ENCODE data around the gene AK8.

AK8 gene

GRCh38 chr9:132740526-132741309 is 137.4 kb downstream of the AK8 start:
- no peak for DNase-seq (ENCODE audit: extremely low spot score)
- no peak for TF ChIP-seq CTBP1 (IDR thresholded peaks at IDR 0.05; ENCODE audit: borderline replicate concordance)
- no peak for TF ChIP-seq PKNOX1 (IDR thresholded peaks at IDR 0.05)
- TF ChIP-seq L3MBTL2 (conservative IDR thresholded peaks at IDR 0.05) = no peak
- no peak for TF ChIP-seq ARNT (IDR thresholded peaks at IDR 0.05)
- TF ChIP-seq BHLHE40 (IDR thresholded peaks at IDR 0.05; ENCODE audit: borderline replicate concordance) = no peak
- CTCF ChIA-PET = no interaction called here
- POLR2A ChIA-PET = no interaction called here

GRCh38 chr9:132739710-132740310 is 138.3 kb downstream of the AK8 start:
- DNase-seq (ENCODE audit: extremely low spot score) = no peak
- ChIA-PET POLR2A (no interaction called here), CTCF (no interaction called here)
- TF ChIP-seq FOXM1 (IDR thresholded peaks at IDR 0.05; ENCODE audit: borderline replicate concordance) (no peak), SP1 (IDR thresholded peaks at IDR 0.05) (no peak), SUZ12 (IDR thresholded peaks at IDR 0.05) (no peak), TARDBP (IDR thresholded peaks at IDR 0.05) (no peak), L3MBTL2 (conservative IDR thresholded peaks at IDR 0.05) (no peak), FOXK2 (IDR thresholded peaks at IDR 0.05) (no peak), HDGF (IDR thresholded peaks at IDR 0.05; ENCODE audit: borderline replicate concordance) (no peak), CTBP1 (IDR thresholded peaks at IDR 0.05; ENCODE audit: borderline replicate concordance) (no peak), ARNT (IDR thresholded peaks at IDR 0.05) (no peak), BHLHE40 (IDR thresholded peaks at IDR 0.05; ENCODE audit: borderline replicate concordance) (no peak), ELF4 (IDR thresholded peaks at IDR 0.05) (no peak), FOXA1 (IDR thresholded peaks at IDR 0.05) (no peak), ZNF384 (IDR thresholded peaks at IDR 0.05) (no peak), LEF1 (IDR thresholded peaks at IDR 0.05; ENCODE audit: borderline replicate concordance) (no peak), PKNOX1 (IDR thresholded peaks at IDR 0.05) (no peak), NFRKB (IDR thresholded peaks at IDR 0.05) (no peak)

- POLR2A ChIA-PET = no interaction called here
- no peak for DNase-seq (ENCODE audit: extremely low spot score)
- CTCF ChIA-PET = interaction anchor here (0.7 kb wide), 1 partner anchor 302 kb away, joined by 3 read pairs; no protein-coding TSS in a partner anchor
- TF ChIP-seq ZNF384 (IDR thresholded peaks at IDR 0.05) = no peak
- no peak for TF ChIP-seq FOXM1 (IDR thresholded peaks at IDR 0.05; ENCODE audit: borderline replicate concordance)
- no peak for TF ChIP-seq ELF4 (IDR thresholded peaks at IDR 0.05)
- TF ChIP-seq TARDBP (IDR thresholded peaks at IDR 0.05) = no peak
- no peak for TF ChIP-seq SUZ12 (IDR thresholded peaks at IDR 0.05)
- no peak for TF ChIP-seq ARNT (IDR thresholded peaks at IDR 0.05)
- TF ChIP-seq L3MBTL2 (conservative IDR thresholded peaks at IDR 0.05) = no peak
Measured at GRCh38 chr9:132733260-132733815, 144.7 kb downstream of the AK8 start.

- TF ChIP-seq FOXM1 (IDR thresholded peaks at IDR 0.05; ENCODE audit: borderline replicate concordance) = no peak
- TF ChIP-seq BHLHE40 (IDR thresholded peaks at IDR 0.05; ENCODE audit: borderline replicate concordance) = no peak
- TF ChIP-seq SP1 (IDR thresholded peaks at IDR 0.05) = no peak
- TF ChIP-seq PKNOX1 (IDR thresholded peaks at IDR 0.05) = no peak
- TF ChIP-seq ZNF384 (IDR thresholded peaks at IDR 0.05) = no peak
- TF ChIP-seq TARDBP (IDR thresholded peaks at IDR 0.05) = no peak
- no peak for TF ChIP-seq FOXA1 (IDR thresholded peaks at IDR 0.05)
- TF ChIP-seq HDGF (IDR thresholded peaks at IDR 0.05; ENCODE audit: borderline replicate concordance) = no peak
- no peak for TF ChIP-seq L3MBTL2 (conservative IDR thresholded peaks at IDR 0.05)
- no peak for TF ChIP-seq SUZ12 (IDR thresholded peaks at IDR 0.05)
- TF ChIP-seq ARNT (IDR thresholded peaks at IDR 0.05) = no peak
- no peak for TF ChIP-seq LEF1 (IDR thresholded peaks at IDR 0.05; ENCODE audit: borderline replicate concordance)
- no peak for TF ChIP-seq NFRKB (IDR thresholded peaks at IDR 0.05)
- no peak for TF ChIP-seq ELF4 (IDR thresholded peaks at IDR 0.05)
- TF ChIP-seq FOXK2 (IDR thresholded peaks at IDR 0.05) = no peak
- ChIA-PET POLR2A (no interaction called here), CTCF (interaction anchor here (0.7 kb wide), 1 partner anchor 301 kb away, joined by 3 read pairs; no protein-coding TSS in a partner anchor)
- no peak for DNase-seq (ENCODE audit: extremely low spot score)
Measured at GRCh38 chr9:132732326-132733259, 145.5 kb downstream of the AK8 start.

- ChIA-PET POLR2A (no interaction called here), CTCF (no interaction called here)
- no peak for DNase-seq (ENCODE audit: extremely low spot score)
- TF ChIP-seq FOXM1 (IDR thresholded peaks at IDR 0.05; ENCODE audit: borderline replicate concordance) (no peak), SUZ12 (IDR thresholded peaks at IDR 0.05) (no peak), HDGF (IDR thresholded peaks at IDR 0.05; ENCODE audit: borderline replicate concordance) (no peak), FOXA1 (IDR thresholded peaks at IDR 0.05) (no peak), PKNOX1 (IDR thresholded peaks at IDR 0.05) (no peak), L3MBTL2 (conservative IDR thresholded peaks at IDR 0.05) (no peak), SP1 (IDR thresholded peaks at IDR 0.05) (no peak), LEF1 (IDR thresholded peaks at IDR 0.05; ENCODE audit: borderline replicate concordance) (no peak), CTBP1 (IDR thresholded peaks at IDR 0.05; ENCODE audit: borderline replicate concordance) (no peak), FOXK2 (IDR thresholded peaks at IDR 0.05) (no peak), ELF4 (IDR thresholded peaks at IDR 0.05) (no peak), ARNT (IDR thresholded peaks at IDR 0.05) (no peak), ZNF384 (IDR thresholded peaks at IDR 0.05) (no peak), BHLHE40 (IDR thresholded peaks at IDR 0.05; ENCODE audit: borderline replicate concordance) (no peak)
Measured at GRCh38 chr9:132731230-132731629, 146.9 kb downstream of the AK8 start.
